H1 (cell line): ENCODE results near the gene CASQ2. TPM values are rescaled to one million over a fixed set of nuclear protein-coding genes. Genes with fewer than 3 reads are reported as not detected.
A peak's percentile ranks its signal among the peaks of the same experiment; 100 is the strongest.

Source experiments
- GABPA ChIP-seq: IDR thresholded peaks from 2 replicates; pipeline ENCODE4 v1.6.1; 2011; ENCODE audit warnings: mild to moderate bottlenecking, low read length, moderate library complexity, borderline replicate concordance; ENCODE audit not compliant: insufficient read depth
- HDAC2 ChIP-seq, 2 experiments: fragments of 300-600 bp in 1 of 2; sonication (generic) in 1 of 2; IDR thresholded peaks; 2 replicates each; pipeline ENCODE4 v1.6.1; 2011 to 2012; ENCODE audit warnings: low read depth in 2 of 2, low read length in 2 of 2, mild to moderate bottlenecking in 2 of 2, moderate library complexity in 2 of 2, borderline replicate concordance in 1 of 2, inconsistent platforms in 1 of 2
- RBBP5 ChIP-seq: IDR thresholded peaks from 2 replicates; pipeline ENCODE4 v1.7.1; 2012; ENCODE audit warnings: low read depth, mild to moderate bottlenecking, inconsistent platforms, low read length, moderate library complexity, borderline replicate concordance
- polyA plus RNA-seq, 7 experiments: library from polyadenylated mRNA; depleted of rRNA in 3 of 7; stranded (reverse) in 5 of 7; unstranded in 2 of 7; fragments of >200 nt in 5 of 7; fragments of 200-250 nt in 2 of 7; gene quantifications; 1 replicate in 5 of 7; 2 replicates in 1 of 7; 4 replicates in 1 of 7; pipeline versions ENCODE4 v1.2.1 to v1.2.3, GENCODE V29; 2011 to 2013; ENCODE audit warnings: missing spikeins in 2 of 7, mixed read lengths in 2 of 7
- total RNA-seq: library from RNA; stranded (reverse); fragmentation: NEBNext Ultra II Directional; extraction: Animal tissue kit (Norgen Biotek cat#: 25700); gene quantifications from 2 replicates; pipeline ENCODE4 v1.2.1, GENCODE V29; 2021

CASQ2 gene
- total and polyA plus RNA-seq, 2 of the 8 experiments (the other 6 are each of a cell fraction or from before 2014, with no cell fraction given), result not detected

DNA sequence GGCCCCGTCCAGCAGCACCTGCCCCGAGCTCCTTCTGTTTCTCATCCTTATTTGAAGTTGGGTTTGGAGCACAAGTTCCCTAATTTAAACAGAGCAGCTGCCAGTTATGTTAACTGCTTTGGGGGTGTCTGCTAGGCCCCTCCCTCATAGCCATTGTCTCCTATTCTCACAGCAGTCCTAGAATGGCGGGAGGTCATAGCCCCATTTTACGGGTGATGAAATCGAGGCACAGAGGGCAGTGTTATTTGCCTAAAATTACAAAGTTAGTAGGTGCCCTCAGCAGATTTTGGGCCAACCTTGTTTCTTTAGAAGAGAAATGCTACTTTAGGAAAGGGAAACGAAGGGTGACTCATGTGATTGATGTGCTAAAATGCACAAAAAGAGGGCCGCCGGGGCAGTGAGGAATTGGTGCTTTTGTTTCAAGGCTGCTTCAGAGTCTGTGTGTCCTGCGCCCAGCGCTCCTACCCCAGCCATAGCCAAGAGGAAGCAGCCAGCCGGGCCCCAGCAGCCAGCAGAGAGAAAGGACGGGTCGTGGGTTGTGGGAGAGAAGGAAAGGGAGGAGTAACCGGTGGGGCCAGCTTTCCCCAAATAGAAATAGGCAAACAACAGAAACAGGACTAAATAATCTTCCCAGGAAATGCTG, 113.7 kb downstream of the CASQ2 start (continued):
- TF ChIP-seq HDAC2 (IDR thresholded peaks at IDR 0.05; ENCODE audit: borderline replicate concordance in 1 of 2, low read depth in 2 of 2, low read length in 2 of 2) (peak in 1 of 2 experiments; percentile 46; a peak in 1 of 4 replicates), RBBP5 (no peak), GABPA (no peak)
